Activated B cell treated with CpG ODN at 0.5 μM for 24 hours (primary cell): Measurements from ENCODE around the gene CCDC3. TPM values are rescaled to one million over a fixed set of nuclear protein-coding genes. Genes with fewer than 3 reads are reported as not detected.

Experiments
- ATAC-seq: fragments of 200-7000 bp; cut with Tn5 transposase; one replicate; pipeline ENCODE4 v1.10.0; 2021; ENCODE audit warnings: low read depth, mild to moderate bottlenecking, moderate library complexity
- CTCF ChIA-PET: fragments of 350-600 bp; sonication (Branson Sonifier 250); formaldehyde crosslinking; loops from one replicate; lab custom pipeline; 2021; ENCODE audit warnings: antibody characterized with exemption; lab: Charles Lee
- POLR2A ChIA-PET: fragments of 350-600 bp; sonication (Branson Sonifier 250); formaldehyde crosslinking; loops from one replicate; lab custom pipeline; 2021; ENCODE audit warnings: antibody characterized with exemption; lab: Charles Lee
- DNase-seq: peaks from one replicate; pipeline ENCODE4 v3.0.0; 2022
- H3K27ac Mint-ChIP-seq: one replicate; pipeline ENCODE4 v1.8.0; 2020; ENCODE audit warnings: mixed read lengths
- H3K27me3 Mint-ChIP-seq: one replicate; pipeline ENCODE4 v1.8.0; 2021; ENCODE audit warnings: mixed read lengths
- H3K36me3 Mint-ChIP-seq: one replicate; pipeline ENCODE4 v1.8.0; 2021; ENCODE audit warnings: low read depth, mixed read lengths
- H3K4me1 Mint-ChIP-seq: one replicate; pipeline ENCODE4 v1.8.0; 2021; ENCODE audit warnings: mixed read lengths
- H3K4me3 Mint-ChIP-seq: one replicate; pipeline ENCODE4 v1.8.0; 2020; ENCODE audit warnings: mild to moderate bottlenecking, mixed read lengths
- H3K9me3 Mint-ChIP-seq: one replicate; pipeline ENCODE4 v1.8.0; 2020; ENCODE audit warnings: mixed read lengths
- CTCF ChIP-seq: fragments of 200-600 bp; IDR thresholded peaks from one replicate; pipeline ENCODE4 v1.8.0; 2022; ENCODE audit warnings: antibody characterized with exemption, mild to moderate bottlenecking
- intact Hi-C: fragments of 100-400 bp; cut with micrococcal nuclease; formaldehyde crosslinking; loops from one replicate; pipeline ENCODE4 v1.15.1; 2024
- total RNA-seq: library from RNA; stranded (reverse); gene quantifications from 2 replicates; pipeline ENCODE4 v1.2.3, GENCODE V29; 2022

The CCDC3 gene
- total RNA-seq, 1 donor from 2014 or later: 0.07 TPM

- intact Hi-C loops: no loop called here
- ChIA-PET CTCF (no interaction called here), POLR2A (no interaction called here)
- H3K27ac Mint-ChIP-seq: no peak overlapping the region
- no peaks in the 10 kb centered on the region for H3K36me3 Mint-ChIP-seq
- H3K9me3 Mint-ChIP-seq: no peaks in the 10 kb centered on the region
- no peak overlapping the region for H3K4me3 Mint-ChIP-seq
- ATAC-seq (no peak), DNase-seq (no peak)
- no peak for TF ChIP-seq CTCF
- H3K27me3 Mint-ChIP-seq: peaks cover 51% of the 10 kb centered on the region
- H3K4me1 Mint-ChIP-seq: peaks cover 6% of the 10 kb centered on the region
These were observed 1.5 kb upstream of the CCDC3 start for GRCh38 chr10:13003004-13003403.

- peaks cover 48% of the 10 kb centered on the region for H3K27me3 Mint-ChIP-seq
These were observed 337 bp upstream of the CCDC3 start for GRCh38 chr10:13001887-13002212.

GRCh38 chr10:13000431-13000830 lies 1.1 kb downstream of the CCDC3 start:
- TF ChIP-seq CTCF: no peak
- no peak overlapping the region for H3K27ac Mint-ChIP-seq
- ATAC-seq (no peak), DNase-seq (no peak)
- no peaks in the 10 kb centered on the region for H3K9me3 Mint-ChIP-seq
- H3K4me1 Mint-ChIP-seq: peaks cover 6% of the 10 kb centered on the region
- no peaks in the 10 kb centered on the region for H3K36me3 Mint-ChIP-seq
- H3K4me3 Mint-ChIP-seq: no peak overlapping the region
- peaks cover 44% of the 10 kb centered on the region for H3K27me3 Mint-ChIP-seq
- intact Hi-C loops: no loop called here
- POLR2A ChIA-PET: no interaction called here
- CTCF ChIA-PET: no interaction called here

More at GRCh38 chr10:13001887-13002212, 337 bp upstream of the CCDC3 start:
- no peaks in the 10 kb centered on the region for H3K36me3 Mint-ChIP-seq
- intact Hi-C loops: no loop called here
- ChIA-PET CTCF (no interaction called here), POLR2A (no interaction called here)
- no peaks in the 10 kb centered on the region for H3K9me3 Mint-ChIP-seq
- no peak for TF ChIP-seq CTCF
- ATAC-seq: no peak
- peak overlapping the region; percentile 28 for H3K4me3 Mint-ChIP-seq
- H3K27ac Mint-ChIP-seq: no peak overlapping the region
- H3K4me1 Mint-ChIP-seq: peaks cover 6% of the 10 kb centered on the region
- DNase-seq: no peak

GRCh38 chr10:12999849-13000248 lies 1.7 kb downstream of the CCDC3 start:
- Mint-ChIP-seq H3K27ac (no peak overlapping the region), H3K36me3 (no peaks in the 10 kb centered on the region), H3K4me3 (no peak overlapping the region), H3K27me3 (peaks cover 41% of the 10 kb centered on the region), H3K9me3 (no peaks in the 10 kb centered on the region), H3K4me1 (peaks cover 6% of the 10 kb centered on the region)
- ChIA-PET POLR2A (no interaction called here), CTCF (no interaction called here)
- no peak for DNase-seq
- no peak for ATAC-seq
- intact Hi-C loops: no loop called here
- no peak for TF ChIP-seq CTCF

GRCh38 chr10:12995425-12995861 lies 6.1 kb downstream of the CCDC3 start:
- intact Hi-C loops: no loop called here
- Mint-ChIP-seq H3K27me3 (peaks cover 25% of the 10 kb centered on the region), H3K4me3 (no peak overlapping the region)

More at GRCh38 chr10:12995425-12995861, 6.1 kb downstream of the CCDC3 start:
- Mint-ChIP-seq H3K4me1 (peaks cover 1% of the 10 kb centered on the region), H3K27ac (no peak overlapping the region), H3K36me3 (no peaks in the 10 kb centered on the region), H3K9me3 (no peaks in the 10 kb centered on the region)
- DNase-seq (no peak), ATAC-seq (no peak)
- CTCF ChIA-PET: no interaction called here
- TF ChIP-seq CTCF: no peak
- POLR2A ChIA-PET: no interaction called here
